CD14-positive monocyte (primary cell): ENCODE measurements around the gene TAS2R43. TPM values are rescaled to one million over a fixed set of nuclear protein-coding genes. Genes with fewer than 3 reads are reported as not detected.
"Not testable (repeated sequence)": the region's sequence is repeated elsewhere in the genome, so short reads cannot be mapped to it uniquely, and the experiment has no call there.

Source experiments
- DNase-seq, 3 donors: peaks; one replicate each; pipeline ENCODE4 v3.0.0-alpha.2; 2011 to 2022
- H2AFZ ChIP-seq: 2 replicates; pipeline ENCODE4 v1.6.0; 2012; ENCODE audit warnings: mild to moderate bottlenecking, low read depth, low read length, inconsistent platforms; ENCODE audit not compliant: insufficient read depth, poor library complexity, severe bottlenecking
- H3K27ac ChIP-seq, 2 donors: 1 replicate in 1 of 2; 2 replicates in 1 of 2; pipeline ENCODE4 v1.5.1; 2012 to 2013; ENCODE audit warnings: low read length in 2 of 2, control low read depth in 1 of 2, inconsistent platforms in 1 of 2, low read depth in 1 of 2, mild to moderate bottlenecking in 1 of 2
- H3K27me3 ChIP-seq, 2 donors: one replicate each; pipeline versions ENCODE4 v1.6.0 to v1.6.1; 2011 to 2013; ENCODE audit warnings: low read length in 2 of 2; ENCODE audit not compliant: control insufficient read depth in 2 of 2, insufficient read depth in 2 of 2
- H3K36me3 ChIP-seq, 2 donors: replicated peaks in 1 of 2; 1 replicate in 1 of 2; 2 replicates in 1 of 2; pipeline versions ENCODE4 v1.5.1 to v1.6.1; 2012 to 2013; ENCODE audit warnings: low read length in 2 of 2, control low read depth in 1 of 2, inconsistent platforms in 1 of 2, mild to moderate bottlenecking in 1 of 2; ENCODE audit not compliant: insufficient read depth in 2 of 2, control insufficient read depth in 1 of 2
- H3K4me1 ChIP-seq, 2 donors: 1 replicate in 1 of 2; 2 replicates in 1 of 2; pipeline versions ENCODE4 v1.5.1 to v1.6.1; 2012 to 2013; ENCODE audit warnings: low read length in 2 of 2, control low read depth in 1 of 2, inconsistent platforms in 1 of 2, mild to moderate bottlenecking in 1 of 2, moderate library complexity in 1 of 2; ENCODE audit not compliant: insufficient read depth in 2 of 2, control insufficient read depth in 1 of 2
- H3K4me2 ChIP-seq: replicated peaks from 2 replicates; pipeline ENCODE3; 2012; ENCODE audit warnings: low read length, moderate library complexity, mild to moderate bottlenecking; ENCODE audit not compliant: poor library complexity, severe bottlenecking; ENCODE audit errors: extremely low read depth
- H3K4me3 ChIP-seq, 3 experiments: fragments of 200-600 bp in 1 of 3; sonication (generic) in 1 of 3; replicated peaks in 1 of 3; 1 replicate in 2 of 3; 2 replicates in 1 of 3; pipeline ENCODE4 v1.5.1; 2011 to 2013; ENCODE audit warnings: low read length in 3 of 3, mild to moderate bottlenecking in 3 of 3, control low read depth in 2 of 3, low read depth in 2 of 3, inconsistent platforms in 1 of 3, moderate library complexity in 1 of 3
- H3K79me2 ChIP-seq: 2 replicates; pipeline ENCODE4 v1.6.0; 2012; ENCODE audit warnings: mild to moderate bottlenecking, control low read depth, inconsistent platforms, low read length, moderate library complexity; ENCODE audit not compliant: insufficient read depth
- H3K9ac ChIP-seq: 2 replicates; pipeline ENCODE4 v1.6.0; 2017; ENCODE audit warnings: low read length, mild to moderate bottlenecking; ENCODE audit not compliant: insufficient read depth, poor library complexity, severe bottlenecking
- H3K9me3 ChIP-seq, 2 donors: replicated peaks in 1 of 2; 1 replicate in 1 of 2; 2 replicates in 1 of 2; pipeline versions ENCODE4 v1.5.1 to v1.6.1; 2012 to 2013; ENCODE audit warnings: low read length in 2 of 2, control low read depth in 1 of 2; ENCODE audit not compliant: control insufficient read depth in 1 of 2, insufficient read depth in 1 of 2
- H4K20me1 ChIP-seq: 2 replicates; pipeline ENCODE4 v1.6.0; 2012; ENCODE audit warnings: mild to moderate bottlenecking, low read length, control low read depth, moderate library complexity; ENCODE audit not compliant: insufficient read depth
- H3K27ac Mint-ChIP-seq, 7 donors: one replicate each; pipeline ENCODE4 v1.8.0; 2020; ENCODE audit warnings: mild to moderate bottlenecking in 7 of 7, mixed read lengths in 7 of 7, moderate library complexity in 6 of 7, inconsistent platforms in 2 of 7
- H3K27me3 Mint-ChIP-seq, 3 donors: one replicate each; pipeline ENCODE4 v1.8.0; 2021 to 2022; ENCODE audit warnings: low read depth in 3 of 3, mild to moderate bottlenecking in 3 of 3, mixed read lengths in 3 of 3, moderate library complexity in 3 of 3, inconsistent platforms in 1 of 3
- H3K36me3 Mint-ChIP-seq, 2 donors: one replicate each; pipeline ENCODE4 v1.8.0; 2020; ENCODE audit warnings: mixed read lengths in 2 of 2, inconsistent platforms in 1 of 2, mild to moderate bottlenecking in 1 of 2
- H3K4me1 Mint-ChIP-seq: one replicate; pipeline ENCODE4 v1.8.0; 2020; ENCODE audit warnings: mild to moderate bottlenecking, mixed read lengths
- H3K4me3 Mint-ChIP-seq, 2 donors: one replicate each; pipeline ENCODE4 v1.8.0; 2020; ENCODE audit warnings: mild to moderate bottlenecking in 2 of 2, mixed read lengths in 2 of 2, moderate library complexity in 1 of 2
- H3K9me3 Mint-ChIP-seq, 7 donors: one replicate each; pipeline ENCODE4 v1.8.0; 2020 to 2022; ENCODE audit warnings: mixed read lengths in 7 of 7, mild to moderate bottlenecking in 6 of 7, moderate library complexity in 6 of 7, inconsistent platforms in 2 of 7
- WGBS: methylation state at CpG from one replicate; pipeline ENCODE4 v1.1.5; 2013; ENCODE audit warnings: missing lambda C conversion rate; ENCODE audit not compliant: insufficient coverage; 5-methylcytosine and 5-hydroxymethylcytosine counted together
- intact Hi-C, 2 donors: fragments of 100-400 bp; cut with micrococcal nuclease; formaldehyde crosslinking; loops; one replicate each; pipeline versions ENCODE4 v1.15.0 to v1.15.1; 2023
- polyA plus RNA-seq, 3 donors: library from polyadenylated mRNA; depleted of rRNA in 1 of 3; unstranded in 2 of 3; stranded (reverse) in 1 of 3; fragments of 300-500 nt in 2 of 3; fragments of >200 nt in 1 of 3; fragmentation: Illumina TruSeq in 2 of 3; gene quantifications; 1 replicate in 2 of 3; 2 replicates in 1 of 3; pipeline ENCODE4 v1.2.3, GENCODE V29; 2012 to 2021
- TF ChIP-seq, protein P1 (sequence below): fragments of 200-600 bp; IDR thresholded peaks from one replicate; pipeline ENCODE4 v1.8.0; 2022; ENCODE audit warnings: antibody characterized with exemption, mild to moderate bottlenecking

The TAS2R43 gene
- polyA plus RNA-seq, 3 donors = not detected

DNA sequence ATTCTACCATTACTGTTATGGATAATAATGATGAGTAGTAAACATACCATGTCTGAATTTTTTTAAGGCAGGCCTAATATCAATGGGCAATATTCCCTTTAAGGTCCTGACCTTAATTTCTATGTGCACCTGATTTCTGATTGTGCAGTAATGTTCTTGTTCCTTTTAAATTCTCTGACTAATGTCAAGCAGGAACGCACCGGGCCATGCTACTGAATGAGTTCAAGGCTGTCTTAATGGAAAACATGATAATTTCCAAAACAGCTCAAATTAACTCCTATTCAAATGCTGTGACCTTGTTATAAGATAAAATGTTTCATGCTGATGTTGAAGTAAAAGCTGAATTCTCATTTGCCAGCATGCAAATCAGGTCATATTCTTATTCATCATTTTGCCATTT is 36.8 kb downstream of the TAS2R43 start:
- Histone ChIP-seq H3K27ac (no peak overlapping the region), H3K9me3 (peaks cover 9 to 13% of the 10 kb centered on the region in 2 donors), H3K4me2 (no peak overlapping the region), H4K20me1 (no peaks in the 10 kb centered on the region), H3K36me3 (no peaks in the 10 kb centered on the region), H3K4me1 (no peaks in the 10 kb centered on the region), H3K4me3 (no peak overlapping the region), H2AFZ (no peak overlapping the region), H3K9ac (no peak overlapping the region), H3K79me2 (no peaks in the 10 kb centered on the region), H3K27me3 (no peaks in the 10 kb centered on the region)
- WGBS = no CpG with 5 or more reads among the region's 2 CpGs
- Mint-ChIP-seq H3K27me3 (no peaks in the 10 kb centered on the region), H3K4me1 (no peaks in the 10 kb centered on the region), H3K9me3 (peaks cover 8 to 28% (median 15%) of the 10 kb centered on the region in 7 donors), H3K27ac (no peak overlapping the region), H3K36me3 (peaks cover 3 to 12% of the 10 kb centered on the region in 2 donors), H3K4me3 (no peak overlapping the region)
- intact Hi-C loops = no loop called here
- TF ChIP-seq, protein P1, sequence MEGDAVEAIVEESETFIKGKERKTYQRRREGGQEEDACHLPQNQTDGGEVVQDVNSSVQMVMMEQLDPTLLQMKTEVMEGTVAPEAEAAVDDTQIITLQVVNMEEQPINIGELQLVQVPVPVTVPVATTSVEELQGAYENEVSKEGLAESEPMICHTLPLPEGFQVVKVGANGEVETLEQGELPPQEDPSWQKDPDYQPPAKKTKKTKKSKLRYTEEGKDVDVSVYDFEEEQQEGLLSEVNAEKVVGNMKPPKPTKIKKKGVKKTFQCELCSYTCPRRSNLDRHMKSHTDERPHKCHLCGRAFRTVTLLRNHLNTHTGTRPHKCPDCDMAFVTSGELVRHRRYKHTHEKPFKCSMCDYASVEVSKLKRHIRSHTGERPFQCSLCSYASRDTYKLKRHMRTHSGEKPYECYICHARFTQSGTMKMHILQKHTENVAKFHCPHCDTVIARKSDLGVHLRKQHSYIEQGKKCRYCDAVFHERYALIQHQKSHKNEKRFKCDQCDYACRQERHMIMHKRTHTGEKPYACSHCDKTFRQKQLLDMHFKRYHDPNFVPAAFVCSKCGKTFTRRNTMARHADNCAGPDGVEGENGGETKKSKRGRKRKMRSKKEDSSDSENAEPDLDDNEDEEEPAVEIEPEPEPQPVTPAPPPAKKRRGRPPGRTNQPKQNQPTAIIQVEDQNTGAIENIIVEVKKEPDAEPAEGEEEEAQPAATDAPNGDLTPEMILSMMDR = no peak
- no peak for DNase-seq

DNA sequence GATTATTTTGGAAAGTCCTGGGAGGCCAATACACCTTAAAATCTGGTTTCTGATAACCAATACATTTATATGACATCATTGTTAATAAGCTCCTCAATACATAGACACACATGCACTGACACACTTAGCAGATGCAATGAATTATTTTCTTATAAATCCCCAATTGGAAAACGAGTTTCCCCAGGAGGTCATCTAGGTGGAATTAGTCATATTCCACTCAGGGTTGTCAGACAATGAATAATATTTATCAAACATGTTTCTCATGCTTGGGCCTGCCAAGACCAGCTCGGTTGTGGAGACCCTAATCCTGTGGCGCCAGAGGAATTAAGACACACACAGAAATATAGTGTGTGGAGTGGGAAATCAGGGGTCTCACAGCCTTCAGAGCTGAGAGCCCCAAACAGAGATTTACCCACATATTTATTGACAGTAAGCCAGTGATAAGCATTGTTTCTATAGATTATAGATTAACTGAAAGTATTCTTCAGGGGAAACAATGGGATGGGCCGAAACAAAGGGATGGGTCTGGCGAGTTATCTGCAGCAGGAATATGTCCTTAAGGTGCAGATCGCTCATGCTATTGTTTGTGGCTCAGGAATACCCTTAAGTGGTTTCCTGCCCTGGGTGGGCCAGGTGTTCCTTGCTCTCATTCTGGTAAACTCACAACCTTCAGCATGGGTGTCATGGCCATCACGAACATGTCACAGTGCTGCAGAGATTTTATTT is 42.1 kb downstream of the TAS2R43 start:
- H3K27ac ChIP-seq, H3K4me3 ChIP-seq, H3K4me1 Mint-ChIP-seq, H3K79me2 ChIP-seq, DNase-seq, H3K4me2 ChIP-seq, H3K27ac Mint-ChIP-seq, H3K4me3 Mint-ChIP-seq, H4K20me1 ChIP-seq, H3K27me3 Mint-ChIP-seq, H2AFZ ChIP-seq, intact Hi-C loops, H3K4me1 ChIP-seq, H3K9ac ChIP-seq, H3K27me3 ChIP-seq: not testable (repeated sequence)
- Mint-ChIP-seq H3K36me3 (peaks cover 18 to 20% of the 10 kb centered on the region in 2 donors), H3K9me3 (peaks cover 11 to 26% (median 18%) of the 10 kb centered on the region in 7 donors)
- WGBS = 100% methylated on average over 3 of the region's 7 CpGs
- peaks cover 0 to 12% of the 10 kb centered on the region in 2 donors for H3K36me3 ChIP-seq
- H3K9me3 ChIP-seq = peaks cover 15 to 19% of the 10 kb centered on the region in 2 donors

DNA sequence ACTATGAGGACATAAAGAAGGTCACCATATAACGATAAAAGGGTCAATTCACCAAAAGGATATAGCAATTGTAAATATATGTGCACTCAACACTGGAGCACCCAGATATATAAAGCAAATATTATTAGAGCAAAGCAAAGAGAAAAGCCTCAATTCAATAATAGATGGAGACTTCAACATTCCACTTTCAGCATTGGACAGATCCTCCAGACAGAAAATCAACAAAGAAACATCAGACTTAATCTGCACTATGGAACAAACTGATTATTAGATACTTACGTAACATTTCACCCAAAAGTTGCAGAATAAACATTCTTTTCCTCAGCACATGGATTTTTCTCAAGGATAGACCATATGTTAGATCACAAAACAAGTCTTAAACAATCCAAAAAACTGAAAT is 50.7 kb downstream of the TAS2R43 start:
- Mint-ChIP-seq H3K9me3 (peaks cover 4 to 12% (median 8%) of the 10 kb centered on the region in 7 donors), H3K36me3 (peaks cover 30 to 50% of the 10 kb centered on the region in 2 donors)
- H3K36me3 ChIP-seq = peaks cover 5 to 15% of the 10 kb centered on the region in 2 donors
- H3K9ac ChIP-seq, H3K27ac ChIP-seq, H3K4me1 ChIP-seq, H3K4me2 ChIP-seq, intact Hi-C loops, H3K27ac Mint-ChIP-seq, H3K4me3 Mint-ChIP-seq, H3K27me3 Mint-ChIP-seq, H3K4me3 ChIP-seq, H3K4me1 Mint-ChIP-seq, H4K20me1 ChIP-seq, H3K79me2 ChIP-seq, H3K27me3 ChIP-seq, DNase-seq, H3K9me3 ChIP-seq, H2AFZ ChIP-seq: not testable (repeated sequence)
- WGBS = no CpG with 5 or more reads among the region's 2 CpGs
